Neural cell (in vitro differentiated cells): ENCODE results near the gene USP48. TPM values are rescaled to one million over a fixed set of nuclear protein-coding genes. Genes with fewer than 3 reads are reported as not detected.

Experiments
- H2AFZ ChIP-seq: fragments of 200-600, 300-800 bp; sonication (generic), shearing (Covaris generic); 2 replicates; pipeline ENCODE4 v1.6.0; 2014; ENCODE audit warnings: low read depth, mild to moderate bottlenecking, antibody characterized with exemption, low read length, moderate library complexity
- H3F3A ChIP-seq: fragments of 200-600 bp; shearing (Covaris generic); 2 replicates; pipeline ENCODE4 v1.6.1; 2016; ENCODE audit warnings: mild to moderate bottlenecking, moderate library complexity, mixed read lengths, antibody characterized with exemption, low read length; ENCODE audit not compliant: insufficient read depth, poor library complexity, severe bottlenecking
- H3K27ac ChIP-seq: fragments of 200-600, 300-800 bp; sonication (generic), shearing (Covaris generic); 2 replicates; pipeline ENCODE4 v1.5.1; 2014; ENCODE audit warnings: mild to moderate bottlenecking, low read length, moderate library complexity
- H3K27me3 ChIP-seq: fragments of 300-800, 200-600 bp; sonication (generic), shearing (Covaris generic); 2 replicates; pipeline ENCODE4 v1.6.0; 2014; ENCODE audit warnings: mild to moderate bottlenecking, low read depth, low read length, moderate library complexity; ENCODE audit not compliant: insufficient read depth
- H3K36me3 ChIP-seq: fragments of 300-800, 200-600 bp; sonication (generic), shearing (Covaris generic); 2 replicates; pipeline ENCODE4 v1.5.1; 2014; ENCODE audit warnings: mild to moderate bottlenecking, antibody characterized with exemption, low read length, moderate library complexity; ENCODE audit not compliant: insufficient read depth
- H3K4me2 ChIP-seq: fragments of 300-800, 200-600 bp; sonication (generic), shearing (Covaris generic); 2 replicates; pipeline ENCODE4 v1.6.0; 2014; ENCODE audit warnings: mild to moderate bottlenecking, low read length
- H3K4me3 ChIP-seq: fragments of 300-800, 200-600 bp; sonication (generic), shearing (Covaris generic); 2 replicates; pipeline ENCODE4 v1.5.1; 2014; ENCODE audit warnings: mild to moderate bottlenecking, low read length, moderate library complexity
- H3K79me2 ChIP-seq: fragments of 200-600 bp; shearing (Covaris generic); replicated peaks from 2 replicates; pipeline ENCODE4 v1.6.0; 2014; ENCODE audit warnings: mild to moderate bottlenecking, low read length, moderate library complexity; ENCODE audit not compliant: insufficient read depth
- H3K9ac ChIP-seq: fragments of 300-800, 200-600 bp; sonication (generic), shearing (Covaris generic); 2 replicates; pipeline ENCODE4 v1.6.1; 2016; ENCODE audit warnings: mild to moderate bottlenecking, low read length, mixed read lengths
- H3K9me2 ChIP-seq: fragments of 200-600 bp; shearing (Covaris generic); 2 replicates; pipeline ENCODE4 v1.6.1; 2016; ENCODE audit warnings: mild to moderate bottlenecking, low read length, mixed read lengths; ENCODE audit not compliant: insufficient read depth
- H3K9me3 ChIP-seq: fragments of 200-600, 300-800 bp; sonication (generic), shearing (Covaris generic); 2 replicates; pipeline ENCODE4 v1.6.1; 2016; ENCODE audit warnings: mild to moderate bottlenecking, mixed run types, low read length, moderate library complexity, mixed read lengths
- H4K20me1 ChIP-seq: fragments of 200-600 bp; shearing (Covaris generic); 2 replicates; pipeline ENCODE4 v1.6.1; 2016; ENCODE audit warnings: mild to moderate bottlenecking, mixed run types; ENCODE audit not compliant: insufficient read depth
- CTCF ChIP-seq: fragments of 450-650 bp; IDR thresholded peaks from 2 replicates; pipeline ENCODE4 v1.5.1; 2014; ENCODE audit warnings: antibody characterized with exemption, mild to moderate bottlenecking, moderate library complexity; ENCODE audit not compliant: poor library complexity, severe bottlenecking
- EP300 ChIP-seq: fragments of 450-650 bp; conservative IDR thresholded peaks from 2 replicates; pipeline ENCODE4 v1.6.1; 2014; ENCODE audit warnings: antibody characterized with exemption, mild to moderate bottlenecking, moderate library complexity; ENCODE audit not compliant: poor library complexity, severe bottlenecking
- EZH2 ChIP-seq: fragments of 200-600, 300-800 bp; shearing (Covaris generic), sonication (generic); IDR thresholded peaks from 2 replicates; pipeline ENCODE4 v1.6.1; 2014; ENCODE audit warnings: antibody characterized with exemption, low read length, borderline replicate concordance, mild to moderate bottlenecking; ENCODE audit not compliant: insufficient read depth, poor library complexity, severe bottlenecking
- MXI1 ChIP-seq: fragments of 450-650 bp; conservative IDR thresholded peaks from 2 replicates; pipeline ENCODE4 v1.6.1; 2014; ENCODE audit warnings: antibody characterized with exemption, mild to moderate bottlenecking; ENCODE audit not compliant: poor library complexity, severe bottlenecking
- POLR2AphosphoS5 ChIP-seq: IDR thresholded peaks from 2 replicates; pipeline ENCODE4 v1.6.1; 2012
- RAD21 ChIP-seq: fragments of 450-650 bp; conservative IDR thresholded peaks from 2 replicates; pipeline ENCODE4 v1.6.1; 2014; ENCODE audit warnings: antibody characterized with exemption, mild to moderate bottlenecking, moderate library complexity
- REST ChIP-seq: IDR thresholded peaks from 2 replicates; pipeline ENCODE4 v1.6.1; 2012; ENCODE audit warnings: borderline replicate concordance
- SMC3 ChIP-seq: fragments of 450-650 bp; conservative IDR thresholded peaks from 2 replicates; pipeline ENCODE4 v1.6.1; 2014; ENCODE audit warnings: antibody characterized with exemption, mild to moderate bottlenecking, moderate library complexity; ENCODE audit not compliant: poor library complexity
- TAF1 ChIP-seq: IDR thresholded peaks from 2 replicates; pipeline ENCODE4 v1.6.1; 2012; ENCODE audit warnings: low read depth
- polyA plus RNA-seq: library from polyadenylated mRNA; depleted of rRNA; stranded (reverse); fragments of >200 nt; gene quantifications from 2 replicates; pipeline ENCODE4 v1.2.3, GENCODE V29; 2014

USP48 gene
- polyA plus RNA-seq, 1 donor from 2014 or later = 67.2 TPM

DNA sequence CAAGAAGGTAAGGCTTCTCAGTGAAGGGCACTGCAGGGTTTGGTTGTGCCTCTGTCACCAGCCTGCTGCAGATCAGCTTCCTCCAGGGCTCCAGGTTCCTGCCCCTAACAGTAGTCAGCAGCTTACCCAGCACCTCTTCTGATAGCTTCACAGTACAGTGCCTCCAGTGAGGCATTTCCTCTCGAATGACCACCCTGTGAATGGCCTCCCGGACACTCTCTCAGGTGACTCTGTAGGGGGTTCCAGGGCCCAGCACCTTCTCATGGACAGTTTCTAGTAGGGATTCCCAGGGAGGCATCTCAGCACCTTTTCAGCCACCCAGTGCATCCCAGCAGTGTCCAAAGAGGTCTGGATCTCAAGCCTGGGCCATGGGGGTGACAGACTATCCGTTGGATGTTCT is 28.4 kb downstream of the USP48 start:
- Histone ChIP-seq H3K4me3 (no peak overlapping the region), H3K79me2 (peaks cover 2% of the 10 kb centered on the region), H3K9me3 (no peaks in the 10 kb centered on the region), H3F3A (no peaks in the 10 kb centered on the region), H3K36me3 (no peaks in the 10 kb centered on the region), H3K4me2 (no peak overlapping the region), H3K27ac (no peak overlapping the region), H4K20me1 (no peaks in the 10 kb centered on the region), H3K9ac (no peak overlapping the region), H3K9me2 (no peaks in the 10 kb centered on the region), H3K27me3 (no peaks in the 10 kb centered on the region), H2AFZ (no peak overlapping the region)
- TF ChIP-seq REST = no peak
- TF ChIP-seq TAF1 = no peak
- TF ChIP-seq POLR2AphosphoS5 = no peak
- TF ChIP-seq MXI1 = no peak
- no peak for TF ChIP-seq SMC3
- TF ChIP-seq RAD21 = no peak
- no peak for TF ChIP-seq EZH2
- TF ChIP-seq CTCF = no peak
- no peak for TF ChIP-seq EP300

DNA sequence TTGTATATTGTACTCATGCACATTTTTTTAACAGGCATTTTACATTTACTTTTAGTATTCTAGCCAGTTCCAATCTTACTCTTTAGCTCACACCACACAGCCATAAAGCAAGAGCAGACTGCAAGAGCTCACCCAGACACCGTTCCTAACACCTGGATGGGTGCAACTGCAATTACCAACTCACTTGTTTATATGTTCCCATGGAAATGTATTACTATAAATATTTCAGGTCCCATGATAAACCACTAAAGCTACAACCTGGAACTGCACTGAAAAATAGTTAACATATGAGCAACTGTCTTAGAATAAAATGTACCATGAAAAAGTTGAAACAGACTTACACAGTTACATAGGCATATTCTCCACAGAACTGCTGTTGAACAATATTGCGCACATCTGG is 30.8 kb downstream of the USP48 start:
- Histone ChIP-seq H3K9ac (no peak overlapping the region), H3K36me3 (no peaks in the 10 kb centered on the region), H3K4me2 (no peak overlapping the region), H3K79me2 (no peaks in the 10 kb centered on the region), H3K9me3 (no peaks in the 10 kb centered on the region), H3F3A (no peaks in the 10 kb centered on the region), H4K20me1 (no peaks in the 10 kb centered on the region), H2AFZ (no peak overlapping the region), H3K9me2 (no peaks in the 10 kb centered on the region), H3K27me3 (no peaks in the 10 kb centered on the region), H3K4me3 (no peak overlapping the region), H3K27ac (no peak overlapping the region)
- no peak for TF ChIP-seq REST
- no peak for TF ChIP-seq EP300
- no peak for TF ChIP-seq MXI1
- no peak for TF ChIP-seq CTCF
- TF ChIP-seq POLR2AphosphoS5 = no peak
- TF ChIP-seq RAD21 = no peak
- no peak for TF ChIP-seq TAF1
- no peak for TF ChIP-seq SMC3
- TF ChIP-seq EZH2 = no peak
